Fibroblast of villous mesenchyme (primary cell): ENCODE measurements around the gene CIT. TPM values are rescaled to one million over a fixed set of nuclear protein-coding genes. Genes with fewer than 3 reads are reported as not detected.

Experiments used
- DNase-seq: peaks from one replicate; pipeline ENCODE4 v3.0.0-alpha.2; 2010; ENCODE audit warnings: low read depth
- H3K4me3 ChIP-seq: 2 replicates; pipeline ENCODE4 v1.5.1; 2011; ENCODE audit warnings: low read depth, mild to moderate bottlenecking, low read length
- CTCF ChIP-seq: IDR thresholded peaks from 2 replicates; pipeline ENCODE4 v1.5.1; 2012; ENCODE audit warnings: low read depth, mild to moderate bottlenecking, low read length; ENCODE audit not compliant: insufficient read depth
- total RNA-seq: library from RNA; depleted of rRNA; stranded (reverse); fragments of >200 nt; gene quantifications from 2 replicates; pipeline ENCODE4 v1.2.3, GENCODE V29; 2012

The CIT gene
- total RNA-seq, 1 donor = 20.7 TPM

DNA sequence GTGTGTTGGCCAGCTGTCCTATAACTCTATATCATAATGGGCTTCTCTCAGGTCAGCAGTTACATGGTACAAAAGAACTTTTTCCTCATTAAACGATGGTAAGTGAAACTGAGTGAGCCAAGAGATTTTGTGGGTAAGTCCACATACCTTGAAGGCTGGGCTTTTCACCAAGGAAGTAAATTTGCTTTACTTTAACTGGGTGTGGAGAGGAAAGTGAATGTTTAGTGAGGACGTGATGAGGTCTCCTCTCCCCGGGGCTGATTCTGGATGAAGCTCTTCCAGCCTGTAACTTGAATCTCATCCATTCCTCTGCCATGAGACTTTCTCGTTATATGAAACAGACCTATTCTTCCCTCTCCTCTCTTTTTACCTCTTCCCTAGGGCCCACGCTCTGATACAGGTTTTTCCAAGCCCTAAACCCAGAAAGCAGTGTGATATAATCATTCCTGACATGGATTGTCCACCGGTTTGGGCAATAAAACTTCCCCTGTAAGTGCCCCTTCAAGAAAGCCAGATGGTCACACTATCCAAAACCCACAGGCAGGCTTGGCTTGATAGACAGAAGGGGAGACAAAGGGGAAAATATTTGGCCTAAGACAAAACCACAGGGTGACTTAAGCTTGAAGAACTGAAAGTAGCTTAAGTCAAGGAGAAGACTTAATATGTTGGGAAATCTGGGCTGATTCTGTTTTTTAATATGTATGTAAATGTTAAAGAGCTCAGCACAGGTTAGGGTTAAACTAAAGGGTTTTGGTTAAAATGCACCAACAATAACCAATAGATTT lies 50.3 kb downstream of the CIT start:
- TF ChIP-seq CTCF = no peak
- DNase-seq = no peak

GRCh38 chr12:119825262-119825661 lies 51.9 kb downstream of the CIT start:
- DNase-seq = no peak
- no peak for TF ChIP-seq CTCF
- H3K4me3 ChIP-seq = no peak overlapping the region

More for the DNA sequence above, 50.3 kb downstream of the CIT start:
- no peak overlapping the region for H3K4me3 ChIP-seq

DNA sequence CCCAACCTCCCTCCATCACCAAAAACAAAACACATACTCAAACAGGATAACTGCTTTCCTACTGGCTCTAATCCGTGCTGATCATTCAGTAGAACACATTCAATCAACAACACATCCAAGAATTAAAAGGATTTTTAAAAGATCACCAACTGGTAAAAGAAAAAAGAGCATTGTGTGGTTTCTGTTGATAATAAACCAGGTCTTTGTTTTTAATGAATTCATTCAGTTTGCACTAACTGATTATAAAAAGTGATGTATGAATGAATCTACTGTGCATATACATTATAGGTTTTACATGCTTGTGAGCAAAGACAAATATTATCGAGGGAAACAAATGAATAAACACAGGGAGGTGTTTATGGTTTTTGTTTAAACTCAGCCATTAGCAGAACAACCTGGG lies 55.1 kb downstream of the CIT start:
- no peak overlapping the region for H3K4me3 ChIP-seq
- no peak for DNase-seq
- no peak for TF ChIP-seq CTCF

DNA sequence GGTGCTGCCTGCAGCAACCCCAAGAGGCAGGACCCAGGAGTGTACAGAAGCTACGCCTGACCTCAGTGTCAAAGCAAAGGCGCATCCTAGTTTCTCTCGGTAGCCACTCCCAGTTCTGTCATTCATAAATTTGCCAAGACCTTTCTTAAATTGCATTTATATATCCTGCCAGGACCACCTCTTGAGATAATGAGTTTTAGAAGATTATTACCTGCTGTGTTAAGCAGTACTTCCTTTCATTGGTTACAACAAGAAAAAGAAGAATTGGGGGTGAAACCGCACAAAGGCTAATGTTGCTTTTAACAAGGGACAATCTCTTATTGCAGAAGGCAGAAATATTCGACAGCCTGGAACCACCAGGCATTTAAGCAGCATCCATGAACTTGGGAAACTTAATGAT lies 57.8 kb downstream of the CIT start:
- TF ChIP-seq CTCF = no peak
- no peak for DNase-seq
- H3K4me3 ChIP-seq = no peak overlapping the region

DNA sequence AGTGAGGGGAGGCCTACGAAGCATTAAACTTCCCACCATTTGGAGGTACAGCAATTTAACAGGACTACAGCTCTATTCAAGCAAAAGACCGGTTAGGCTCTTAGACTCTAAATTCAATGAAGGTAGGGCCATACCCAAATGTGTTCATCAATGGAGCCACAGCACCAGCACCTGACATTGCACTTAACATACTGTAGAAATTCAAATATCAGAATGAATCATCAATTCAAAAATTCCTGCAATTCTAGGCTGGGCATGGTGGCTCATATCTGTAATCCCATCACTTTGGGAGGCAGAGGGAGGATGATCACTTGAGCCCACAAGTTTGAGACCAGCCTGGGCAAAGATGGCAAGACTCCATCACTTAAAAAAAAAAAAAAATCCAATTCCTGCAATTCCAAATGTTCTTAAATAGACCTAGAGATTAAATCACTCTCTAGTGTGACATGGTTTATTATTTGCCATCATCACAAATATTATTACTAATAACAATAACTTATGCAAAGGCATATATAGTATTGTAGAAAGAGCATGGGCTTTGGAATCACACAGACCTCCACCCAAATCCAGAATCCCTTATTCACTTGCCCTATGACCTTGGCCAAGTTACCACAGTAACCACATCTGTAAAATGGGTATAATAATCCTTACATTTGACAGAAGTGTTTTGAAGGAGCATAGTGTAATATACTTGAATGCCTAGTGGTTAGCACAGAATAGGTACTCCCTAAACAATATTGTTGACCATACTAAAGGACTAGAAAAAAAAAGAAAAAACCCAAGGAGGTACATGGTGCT lies 59.4 kb downstream of the CIT start:
- no peak for TF ChIP-seq CTCF
- no peak for DNase-seq
- no peak overlapping the region for H3K4me3 ChIP-seq

DNA sequence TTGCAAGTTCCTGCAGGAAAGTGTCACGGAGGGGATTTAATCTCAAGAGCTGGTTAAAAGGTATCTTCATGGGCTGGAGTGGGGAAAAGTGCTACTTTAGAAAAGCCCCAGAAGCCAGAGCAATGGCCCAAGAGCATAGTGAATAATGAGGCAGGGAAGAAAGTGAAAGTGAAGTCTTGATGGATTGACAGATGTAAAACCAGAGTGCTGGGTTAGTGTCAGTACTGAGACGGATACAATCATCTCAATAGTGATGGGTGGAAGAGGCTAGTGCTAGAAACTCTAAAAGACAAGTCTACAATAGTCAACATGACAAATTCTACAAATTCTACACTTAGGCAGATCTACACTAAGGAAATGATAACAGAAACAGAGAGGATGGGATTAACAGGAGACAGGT lies 68.1 kb downstream of the CIT start:
- DNase-seq = no peak
- no peak overlapping the region for H3K4me3 ChIP-seq
- TF ChIP-seq CTCF = no peak
